Bronchial smooth muscle cell (primary cell): Measurements from ENCODE around the gene AMPD3. TPM values are rescaled to one million over a fixed set of nuclear protein-coding genes. Genes with fewer than 3 reads are reported as not detected.

ENCODE experiments used
- total RNA-seq: library from RNA; depleted of rRNA; stranded (reverse); fragments of >200 nt; gene quantifications from 2 replicates; pipeline ENCODE4 v1.2.1, GENCODE V29; 2014

Gene AMPD3
- 2.5 and 3.8 TPM in 2 replicates for total RNA-seq

GRCh38 chr11:10454878-10455631 is at the start of gene AMPD3:
TSS of gene AMPD3 (plus strand) at chr11:10455264. CDS start at chr11:10461520, 6,256 bp downstream.

GRCh38 chr11:10540915-10541560 is 86.0 kb downstream of the AMPD3 start, which contains the start of gene RNF141:
TSS of gene RNF141 (minus strand) at chr11:10541187. CDS start at chr11:10534158, 7,029 bp downstream.

Other genes with a start within 250 kb of the AMPD3 start
- gene SBF2, start 161.0 kb upstream of the AMPD3 start, total RNA-seq = 38.3 and 45.7 TPM in 2 replicates
- 183 and 196 TPM in 2 replicates for gene ADM, start 150.2 kb upstream of the AMPD3 start, total RNA-seq
- gene RNF141, start 85.9 kb downstream of the AMPD3 start, total RNA-seq = 29.6 and 41.5 TPM in 2 replicates
- not detected in 2 replicates for gene LYVE1, start 113.4 kb downstream of the AMPD3 start, total RNA-seq
- gene IRAG1, start 238.5 kb downstream of the AMPD3 start, total RNA-seq = 5.7 and 6.8 TPM in 2 replicates